ENCODE results near the gene WASF3. TPM values are rescaled to one million over a fixed set of nuclear protein-coding genes. Genes with fewer than 3 reads are reported as not detected.
A peak's percentile ranks its signal among the peaks of the same experiment; 100 is the strongest.

The WASF3 gene
- total RNA-seq, 1 donor from 2014 or later = 187 TPM

GRCh38 chr13:26538363-26539317 is 18.8 kb upstream of the WASF3 start:
- H3K27me3 Mint-ChIP-seq = peaks cover 51% of the 10 kb centered on the region
- H3K4me1 Mint-ChIP-seq (ENCODE audit: low read depth) = peaks cover 12% of the 10 kb centered on the region
- TF ChIP-seq, protein P1, sequence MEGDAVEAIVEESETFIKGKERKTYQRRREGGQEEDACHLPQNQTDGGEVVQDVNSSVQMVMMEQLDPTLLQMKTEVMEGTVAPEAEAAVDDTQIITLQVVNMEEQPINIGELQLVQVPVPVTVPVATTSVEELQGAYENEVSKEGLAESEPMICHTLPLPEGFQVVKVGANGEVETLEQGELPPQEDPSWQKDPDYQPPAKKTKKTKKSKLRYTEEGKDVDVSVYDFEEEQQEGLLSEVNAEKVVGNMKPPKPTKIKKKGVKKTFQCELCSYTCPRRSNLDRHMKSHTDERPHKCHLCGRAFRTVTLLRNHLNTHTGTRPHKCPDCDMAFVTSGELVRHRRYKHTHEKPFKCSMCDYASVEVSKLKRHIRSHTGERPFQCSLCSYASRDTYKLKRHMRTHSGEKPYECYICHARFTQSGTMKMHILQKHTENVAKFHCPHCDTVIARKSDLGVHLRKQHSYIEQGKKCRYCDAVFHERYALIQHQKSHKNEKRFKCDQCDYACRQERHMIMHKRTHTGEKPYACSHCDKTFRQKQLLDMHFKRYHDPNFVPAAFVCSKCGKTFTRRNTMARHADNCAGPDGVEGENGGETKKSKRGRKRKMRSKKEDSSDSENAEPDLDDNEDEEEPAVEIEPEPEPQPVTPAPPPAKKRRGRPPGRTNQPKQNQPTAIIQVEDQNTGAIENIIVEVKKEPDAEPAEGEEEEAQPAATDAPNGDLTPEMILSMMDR (IDR thresholded peaks at IDR 0.05; ENCODE audit: unreplicated experiment) = no peak
- H3K4me3 Mint-ChIP-seq (ENCODE audit: low read depth) = no peak overlapping the region
- no peaks in the 10 kb centered on the region for H3K36me3 Mint-ChIP-seq (ENCODE audit: insufficient read depth)
- no peak for DNase-seq (ENCODE audit: low spot score, unreplicated experiment)
- H3K9me3 Mint-ChIP-seq (ENCODE audit: low read depth) = no peaks in the 10 kb centered on the region
- no peak overlapping the region for H3K27ac Mint-ChIP-seq

- no peak overlapping the region for H3K4me3 Mint-ChIP-seq (ENCODE audit: low read depth)
- H3K27me3 Mint-ChIP-seq = peaks cover 60% of the 10 kb centered on the region
- H3K4me1 Mint-ChIP-seq (ENCODE audit: low read depth) = peaks cover 12% of the 10 kb centered on the region
Measured at GRCh38 chr13:26539738-26540292, 17.7 kb upstream of the WASF3 start.

DNA sequence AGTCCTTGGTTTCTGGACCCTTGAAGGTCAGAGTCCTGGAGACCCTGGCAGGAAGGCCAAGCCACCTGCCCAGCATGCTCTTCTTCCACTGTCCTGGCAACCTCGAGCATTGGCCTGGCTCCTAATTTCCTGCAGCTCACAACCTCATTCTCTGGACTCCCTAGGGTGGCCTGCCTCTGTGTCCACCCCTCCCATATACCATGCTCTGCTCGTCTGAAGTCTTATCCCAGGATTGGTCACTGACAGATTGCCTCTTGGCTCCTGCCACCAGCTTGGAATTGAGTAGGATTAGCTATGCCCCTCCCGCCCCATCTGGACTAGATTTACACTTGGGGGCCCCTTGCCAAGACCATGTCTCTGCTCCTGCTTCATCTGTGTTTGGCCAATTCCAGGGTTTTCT is 17.1 kb upstream of the WASF3 start:
- Mint-ChIP-seq H3K27ac (peak overlapping the region; percentile 77), H3K36me3 (ENCODE audit: insufficient read depth) (no peaks in the 10 kb centered on the region), H3K27me3 (peaks cover 63% of the 10 kb centered on the region), H3K4me3 (ENCODE audit: low read depth) (no peak overlapping the region), H3K9me3 (ENCODE audit: low read depth) (no peaks in the 10 kb centered on the region), H3K4me1 (ENCODE audit: low read depth) (peaks cover 13% of the 10 kb centered on the region)
- no peak for DNase-seq (ENCODE audit: low spot score, unreplicated experiment)
- TF ChIP-seq, protein P1 (IDR thresholded peaks at IDR 0.05; ENCODE audit: unreplicated experiment) = no peak

More at GRCh38 chr13:26539738-26540292, 17.7 kb upstream of the WASF3 start:
- TF ChIP-seq, protein P1 (IDR thresholded peaks at IDR 0.05; ENCODE audit: unreplicated experiment) = no peak
- Mint-ChIP-seq H3K27ac (no peak overlapping the region), H3K9me3 (ENCODE audit: low read depth) (no peaks in the 10 kb centered on the region), H3K36me3 (ENCODE audit: insufficient read depth) (no peaks in the 10 kb centered on the region)
- no peak for DNase-seq (ENCODE audit: low spot score, unreplicated experiment)

DNA sequence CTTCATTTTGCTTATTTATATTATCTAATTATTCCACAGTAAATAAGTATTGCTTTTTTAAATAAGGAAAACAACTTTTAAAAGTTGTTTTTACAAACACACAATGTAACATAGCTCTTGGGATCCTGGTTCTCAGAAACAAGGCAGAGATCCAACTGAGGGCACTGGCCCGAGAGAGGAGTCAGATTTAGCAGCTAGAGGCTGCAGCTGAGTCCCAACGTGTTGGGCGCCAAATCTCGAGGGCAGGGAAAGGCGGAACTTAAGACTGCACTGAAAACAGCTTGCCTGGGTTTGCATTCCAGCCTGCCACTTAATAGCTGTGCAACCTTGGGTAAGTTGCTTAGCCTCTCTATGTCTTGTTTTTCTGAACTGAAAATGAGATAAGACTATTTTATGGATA is 16.4 kb upstream of the WASF3 start:
- no peak for DNase-seq (ENCODE audit: low spot score, unreplicated experiment)
- no peaks in the 10 kb centered on the region for H3K36me3 Mint-ChIP-seq (ENCODE audit: insufficient read depth)
- no peak overlapping the region for H3K4me3 Mint-ChIP-seq (ENCODE audit: low read depth)
- TF ChIP-seq, protein P1 (IDR thresholded peaks at IDR 0.05; ENCODE audit: unreplicated experiment) = no peak
- peaks cover 63% of the 10 kb centered on the region for H3K27me3 Mint-ChIP-seq
- H3K4me1 Mint-ChIP-seq (ENCODE audit: low read depth) = peaks cover 13% of the 10 kb centered on the region
- H3K9me3 Mint-ChIP-seq (ENCODE audit: low read depth) = no peaks in the 10 kb centered on the region
- H3K27ac Mint-ChIP-seq = no peak overlapping the region

GRCh38 chr13:26541678-26542568 is 15.6 kb upstream of the WASF3 start:
- H3K4me3 Mint-ChIP-seq (ENCODE audit: low read depth) = no peak overlapping the region
- TF ChIP-seq, protein P1 (IDR thresholded peaks at IDR 0.05; ENCODE audit: unreplicated experiment) = no peak
- no peak overlapping the region for H3K27ac Mint-ChIP-seq
- no peaks in the 10 kb centered on the region for H3K36me3 Mint-ChIP-seq (ENCODE audit: insufficient read depth)
- DNase-seq (ENCODE audit: low spot score, unreplicated experiment) = no peak
- no peaks in the 10 kb centered on the region for H3K9me3 Mint-ChIP-seq (ENCODE audit: low read depth)
- H3K27me3 Mint-ChIP-seq = peaks cover 62% of the 10 kb centered on the region
- H3K4me1 Mint-ChIP-seq (ENCODE audit: low read depth) = peaks cover 13% of the 10 kb centered on the region
